HG02885 (cell line): ENCODE data around the gene NPBWR2.

ENCODE experiments used
- ATAC-seq: cut with Tn5 transposase; IDR thresholded peaks from one replicate; pipeline ENCODE4 v1.9.1; 2021; ENCODE audit warnings: mild to moderate bottlenecking; ENCODE audit not compliant: unreplicated experiment, poor library complexity

The NPBWR2 gene

GRCh38 chr20:64076061-64076997 is 31.0 kb downstream of the NPBWR2 start:
- no peak for ATAC-seq

GRCh38 chr20:64075556-64075955 is 31.8 kb downstream of the NPBWR2 start:
- ATAC-seq, result no peak

- no peak for ATAC-seq
Observed at GRCh38 chr20:64074963-64075362, 32.4 kb downstream of the NPBWR2 start.

- no peak for ATAC-seq
Observed at GRCh38 chr20:64074184-64074789, 33.1 kb downstream of the NPBWR2 start.

- ATAC-seq, result no peak
Observed at GRCh38 chr20:64073476-64074183, 33.7 kb downstream of the NPBWR2 start.

GRCh38 chr20:64072498-64073063 is 34.8 kb downstream of the NPBWR2 start:
- no peak for ATAC-seq

GRCh38 chr20:64071341-64072332 is 35.7 kb downstream of the NPBWR2 start:
- no peak for ATAC-seq

- no peak for ATAC-seq
Observed at GRCh38 chr20:64070244-64070993, 36.9 kb downstream of the NPBWR2 start.

GRCh38 chr20:64069614-64070243 is 37.6 kb downstream of the NPBWR2 start:
- no peak for ATAC-seq

- no peak for ATAC-seq
Observed at GRCh38 chr20:64069209-64069613, 38.2 kb downstream of the NPBWR2 start.

GRCh38 chr20:64068386-64069208 is 38.8 kb downstream of the NPBWR2 start:
- no peak for ATAC-seq

- ATAC-seq, result no peak
Observed at GRCh38 chr20:64067733-64068307, 39.5 kb downstream of the NPBWR2 start.

- ATAC-seq, result no peak
Observed at GRCh38 chr20:64067005-64067632, 40.2 kb downstream of the NPBWR2 start.

- no peak for ATAC-seq
Observed at GRCh38 chr20:64065974-64066343, 41.4 kb downstream of the NPBWR2 start.

- ATAC-seq, result no peak
Observed at GRCh38 chr20:64065062-64065973, 42.0 kb downstream of the NPBWR2 start.
